ENCODE results near the gene CRTAC1. TPM values are rescaled to one million over a fixed set of nuclear protein-coding genes. Genes with fewer than 3 reads are reported as not detected.

The CRTAC1 gene
- total RNA-seq, 1 donor from 2014 or later, result 123 TPM

- Histone ChIP-seq H3K27ac (no peak overlapping the region), H3K4me3 (no peak overlapping the region), H3K4me1 (peaks cover 30% of the 10 kb centered on the region), H3K9me3 (no peaks in the 10 kb centered on the region), H3K27me3 (ENCODE audit: low read depth) (peaks cover 5% of the 10 kb centered on the region), H3K36me3 (no peaks in the 10 kb centered on the region)
- ATAC-seq (no peak), DNase-seq (no peak)
- TF ChIP-seq CTCF (IDR thresholded peaks at IDR 0.05), result no peak
- intact Hi-C loops (cut with DNase I), result no loop called here
These were observed 135.3 kb downstream of the CRTAC1 start for GRCh38 chr10:97895084-97895483.

- intact Hi-C loops (cut with DNase I), result no loop called here
- H3K9me3 ChIP-seq, result no peaks in the 10 kb centered on the region
These were observed 136.3 kb downstream of the CRTAC1 start for GRCh38 chr10:97894092-97894491.

GRCh38 chr10:97892939-97893338, 137.5 kb downstream of the CRTAC1 start:
- Histone ChIP-seq H3K27ac (peak overlapping the region; percentile 79), H3K36me3 (no peaks in the 10 kb centered on the region), H3K27me3 (ENCODE audit: low read depth) (peaks cover 5% of the 10 kb centered on the region), H3K4me3 (no peak overlapping the region), H3K9me3 (no peaks in the 10 kb centered on the region), H3K4me1 (peaks cover 37% of the 10 kb centered on the region)
- no peak for DNase-seq
- TF ChIP-seq CTCF (IDR thresholded peaks at IDR 0.05), result no peak
- ATAC-seq, result no peak
- intact Hi-C loops (cut with DNase I), result no loop called here

More at GRCh38 chr10:97894092-97894491, 136.3 kb downstream of the CRTAC1 start:
- Histone ChIP-seq H3K4me3 (no peak overlapping the region), H3K36me3 (no peaks in the 10 kb centered on the region), H3K27ac (no peak overlapping the region), H3K4me1 (peaks cover 38% of the 10 kb centered on the region), H3K27me3 (ENCODE audit: low read depth) (peaks cover 5% of the 10 kb centered on the region)
- ATAC-seq (no peak), DNase-seq (no peak)
- TF ChIP-seq CTCF (IDR thresholded peaks at IDR 0.05), result no peak

- peak; percentile 2 to 16 for ATAC-seq
- Histone ChIP-seq H3K9me3 (no peaks in the 10 kb centered on the region), H3K27ac (peak overlapping the region; percentile 79), H3K4me3 (no peak overlapping the region), H3K4me1 (peaks cover 40% of the 10 kb centered on the region), H3K36me3 (no peaks in the 10 kb centered on the region), H3K27me3 (ENCODE audit: low read depth) (peaks cover 5% of the 10 kb centered on the region)
- no peak for TF ChIP-seq CTCF (IDR thresholded peaks at IDR 0.05)
- intact Hi-C loops (cut with DNase I), result no loop called here
- DNase-seq, result no peak
These were observed 137.9 kb downstream of the CRTAC1 start for GRCh38 chr10:97892506-97892905.

GRCh38 chr10:97891497-97892167, 138.8 kb downstream of the CRTAC1 start:
- peak overlapping the region; percentile 79 for H3K27ac ChIP-seq
- no peak for TF ChIP-seq CTCF (IDR thresholded peaks at IDR 0.05)
- H3K36me3 ChIP-seq, result no peaks in the 10 kb centered on the region
- peak; percentile 90 for DNase-seq
- peak overlapping the region; percentile 31 for H3K4me3 ChIP-seq
- peak; percentile 87 to 89 for ATAC-seq
- H3K4me1 ChIP-seq, result peaks cover 39% of the 10 kb centered on the region
- H3K9me3 ChIP-seq, result no peaks in the 10 kb centered on the region
- peaks cover 5% of the 10 kb centered on the region for H3K27me3 ChIP-seq (ENCODE audit: low read depth)
- intact Hi-C loops (cut with DNase I), result no loop called here

Measured in lower lobe of right lung (tissue), 2 donors.